SK-N-SH treated with all-trans-retinoic acid at 6 μM for 48 hours (cell line): ENCODE results near the gene MMP20.

Experiments used
- ATAC-seq: fragments of 200-7000 bp; cut with Tn5 transposase; 3 replicates; pipeline ENCODE4 v1.9.1; 2020; ENCODE audit warnings: mild to moderate bottlenecking, moderate library complexity
- ARNTL ChIP-seq: fragments of 450-650 bp; formaldehyde crosslinking; IDR thresholded peaks from 2 replicates; pipeline ENCODE4 v1.5.0; 2020; ENCODE audit warnings: low read depth, mild to moderate bottlenecking, moderate library complexity, borderline replicate concordance
- BACH2 ChIP-seq: fragments of 250-450 bp; sonication (Bioruptor Pico); IDR thresholded peaks from 2 replicates; pipeline ENCODE4 v1.9.0; 2021; ENCODE audit warnings: mild to moderate bottlenecking, borderline replicate concordance
- CREB5 ChIP-seq: fragments of 250-450 bp; sonication (Bioruptor Pico); IDR thresholded peaks from 2 replicates; pipeline ENCODE4 v1.5.1; 2020; ENCODE audit warnings: low read depth, mild to moderate bottlenecking, moderate library complexity
- CSDC2 ChIP-seq: fragments of 250-450 bp; sonication (Bioruptor Pico); IDR thresholded peaks from 2 replicates; pipeline ENCODE4 v1.5.0; 2020; ENCODE audit warnings: mild to moderate bottlenecking, moderate library complexity
- ESRRG ChIP-seq: fragments of 250-450 bp; sonication (Bioruptor Pico); IDR thresholded peaks from 2 replicates; pipeline ENCODE4 v1.6.1; 2021; ENCODE audit warnings: mild to moderate bottlenecking
- GLIS3 ChIP-seq: fragments of 250-450 bp; sonication (Bioruptor Pico); IDR thresholded peaks from 2 replicates; pipeline ENCODE4 v1.5.0; 2020; ENCODE audit warnings: mild to moderate bottlenecking, moderate library complexity
- ISL1 ChIP-seq: fragments of 250-450 bp; sonication (Bioruptor Pico); IDR thresholded peaks from 2 replicates; pipeline ENCODE4 v2.1.2; 2022; ENCODE audit warnings: mild to moderate bottlenecking, moderate library complexity
- OSR1 ChIP-seq: fragments of 250-450 bp; sonication (Bioruptor Pico); IDR thresholded peaks from 2 replicates; pipeline ENCODE4 v1.8.0; 2022; ENCODE audit warnings: moderate library complexity, mild to moderate bottlenecking, inconsistent platforms
- PATZ1 ChIP-seq: fragments of 250-450 bp; sonication (Bioruptor Pico); IDR thresholded peaks from 2 replicates; pipeline ENCODE4 v1.8.0; 2020; ENCODE audit warnings: mild to moderate bottlenecking, moderate library complexity, borderline replicate concordance
- POU6F1 ChIP-seq: fragments of 250-450 bp; sonication (Bioruptor Pico); IDR thresholded peaks from 2 replicates; pipeline ENCODE4 v1.8.0; 2021; ENCODE audit warnings: low read depth, mild to moderate bottlenecking, moderate library complexity, borderline replicate concordance
- PPARA ChIP-seq: fragments of 250-450 bp; sonication (Bioruptor Pico); IDR thresholded peaks from 2 replicates; pipeline ENCODE4 v1.5.0; 2020; ENCODE audit warnings: mild to moderate bottlenecking, borderline replicate concordance
- RARB ChIP-seq: fragments of 250-450 bp; sonication (Bioruptor Pico); IDR thresholded peaks from 2 replicates; pipeline ENCODE4 v1.8.0; 2021; ENCODE audit warnings: mild to moderate bottlenecking, moderate library complexity
- TCF4 ChIP-seq: fragments of 250-450 bp; sonication (Bioruptor Pico); IDR thresholded peaks from 2 replicates; pipeline ENCODE4 v1.8.0; 2021; ENCODE audit warnings: mild to moderate bottlenecking, moderate library complexity, borderline replicate concordance
- TOX ChIP-seq: fragments of 250-450 bp; sonication (Bioruptor Pico); IDR thresholded peaks from 2 replicates; pipeline ENCODE4 v1.8.0; 2021; ENCODE audit warnings: mild to moderate bottlenecking, moderate library complexity, borderline replicate concordance
- TSHZ2 ChIP-seq: fragments of 250-450 bp; sonication (Bioruptor Pico); IDR thresholded peaks from 2 replicates; pipeline ENCODE4 v1.5.0; 2020; ENCODE audit warnings: mild to moderate bottlenecking, moderate library complexity
- ZC3H10 ChIP-seq: fragments of 250-450 bp; sonication (Bioruptor Pico); IDR thresholded peaks from 2 replicates; pipeline ENCODE4 v1.5.1; 2021; ENCODE audit warnings: mild to moderate bottlenecking, moderate library complexity
- ZFP3 ChIP-seq: fragments of 250-450 bp; sonication (Bioruptor Pico); IDR thresholded peaks from 2 replicates; pipeline ENCODE4 v1.5.0; 2020; ENCODE audit warnings: mild to moderate bottlenecking, moderate library complexity
- ZFP30 ChIP-seq: fragments of 450-650 bp; formaldehyde crosslinking; IDR thresholded peaks from 2 replicates; pipeline ENCODE4 v1.5.0; 2022; ENCODE audit warnings: mild to moderate bottlenecking, moderate library complexity
- ZNF565 ChIP-seq: fragments of 450-650 bp; formaldehyde crosslinking; conservative IDR thresholded peaks from 2 replicates; pipeline ENCODE4 v1.5.0; 2020; ENCODE audit warnings: low read depth, mild to moderate bottlenecking, moderate library complexity
- ZNF70 ChIP-seq: fragments of 450-650 bp; formaldehyde crosslinking; IDR thresholded peaks from 2 replicates; pipeline ENCODE4 v1.5.0; 2020; ENCODE audit warnings: mild to moderate bottlenecking, moderate library complexity
- ZNF8 ChIP-seq: fragments of 450-650 bp; formaldehyde crosslinking; IDR thresholded peaks from 2 replicates; pipeline ENCODE4 v1.5.0; 2020; ENCODE audit warnings: mild to moderate bottlenecking, moderate library complexity

MMP20 gene

GRCh38 chr11:102589047-102589459 is 36.1 kb downstream of the MMP20 start (continued):
- TF ChIP-seq PATZ1 (CRISPR knock-in tag) (no peak), BACH2 (CRISPR knock-in tag) (no peak), ESRRG (CRISPR knock-in tag) (no peak), ZNF8 (CRISPR knock-in tag) (no peak), TOX (CRISPR knock-in tag) (no peak), PPARA (no peak), CREB5 (CRISPR knock-in tag) (no peak)

- no peak for ATAC-seq
- TF ChIP-seq ZFP30, result no peak
- TF ChIP-seq ZFP3, result no peak
- no peak for TF ChIP-seq ZNF70
- no peak for TF ChIP-seq PPARA
- no peak for TF ChIP-seq OSR1 (CRISPR knock-in tag)
- no peak for TF ChIP-seq BACH2 (CRISPR knock-in tag)
- no peak for TF ChIP-seq ISL1 (CRISPR knock-in tag)
- TF ChIP-seq ZNF565 (CRISPR knock-in tag), result no peak
Measured at GRCh38 chr11:102587722-102588121, 37.4 kb downstream of the MMP20 start.

- TF ChIP-seq TSHZ2 (CRISPR knock-in tag), result no peak
- no peak for TF ChIP-seq CSDC2 (CRISPR knock-in tag)
- TF ChIP-seq TCF4, result no peak
- TF ChIP-seq RARB, result no peak
- TF ChIP-seq PPARA, result no peak
- TF ChIP-seq ESRRG (CRISPR knock-in tag), result no peak
- TF ChIP-seq ARNTL (CRISPR knock-in tag), result no peak
- no peak for TF ChIP-seq TOX (CRISPR knock-in tag)
- no peak for ATAC-seq
Measured at GRCh38 chr11:102583141-102583873, 41.8 kb downstream of the MMP20 start.

GRCh38 chr11:102582140-102582539 is 43.0 kb downstream of the MMP20 start:
- ATAC-seq, result no peak
- no peak for TF ChIP-seq CREB5 (CRISPR knock-in tag)
- TF ChIP-seq ZC3H10 (CRISPR knock-in tag), result no peak
- TF ChIP-seq BACH2 (CRISPR knock-in tag), result no peak
- TF ChIP-seq ZNF70, result no peak
- no peak for TF ChIP-seq PATZ1 (CRISPR knock-in tag)
- TF ChIP-seq TSHZ2 (CRISPR knock-in tag), result no peak
- no peak for TF ChIP-seq GLIS3 (CRISPR knock-in tag)
- TF ChIP-seq RARB, result no peak
- no peak for TF ChIP-seq ZFP30
- no peak for TF ChIP-seq ISL1 (CRISPR knock-in tag)
- no peak for TF ChIP-seq POU6F1 (CRISPR knock-in tag)
- no peak for TF ChIP-seq ESRRG (CRISPR knock-in tag)
- TF ChIP-seq TOX (CRISPR knock-in tag), result no peak
- TF ChIP-seq ZNF565 (CRISPR knock-in tag), result no peak
- TF ChIP-seq ZFP3, result no peak
- TF ChIP-seq CSDC2 (CRISPR knock-in tag), result no peak
